GM12874 (cell line): ENCODE results near the gene DVL2.

Experiments
- TF ChIP-seq, protein P1 (sequence below): IDR thresholded peaks from 2 replicates; pipeline ENCODE4 v1.5.1; 2011; ENCODE audit warnings: low read depth, mild to moderate bottlenecking, control low read depth, low read length, moderate library complexity; ENCODE audit not compliant: insufficient read depth

DVL2 gene

DNA sequence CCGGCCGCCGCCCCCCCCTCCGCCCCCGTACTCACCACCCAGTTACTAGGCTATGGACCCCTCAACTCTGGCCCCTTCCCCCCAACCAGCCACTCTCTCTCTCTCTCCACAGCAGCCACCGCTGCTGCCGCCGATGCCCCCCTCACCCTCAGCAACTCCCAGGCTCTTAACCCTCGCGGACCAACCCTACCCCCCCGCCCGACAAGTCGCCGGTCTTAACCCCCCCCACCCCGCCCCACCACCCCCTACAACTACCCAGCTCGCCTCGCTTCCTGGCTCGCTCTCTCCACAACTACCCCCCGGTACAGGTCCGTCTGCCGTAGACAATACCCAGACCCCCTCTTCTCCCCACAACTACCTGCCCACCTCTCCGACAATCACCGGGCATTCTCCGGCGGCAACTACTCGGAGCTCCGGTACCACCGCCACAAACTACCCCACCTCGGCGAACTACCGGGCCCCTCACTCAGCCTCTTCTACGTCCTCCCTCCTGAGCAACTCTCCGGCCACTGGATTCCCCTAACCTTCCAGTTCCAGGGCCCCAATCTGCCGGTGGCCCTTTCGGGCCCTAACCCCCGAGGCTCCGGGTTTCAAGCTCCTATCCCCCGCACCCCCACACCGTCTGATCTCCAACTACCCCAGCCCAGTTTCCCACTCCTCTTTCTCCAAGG, 4.2 kb upstream of the DVL2 start:
- TF ChIP-seq, protein P1, sequence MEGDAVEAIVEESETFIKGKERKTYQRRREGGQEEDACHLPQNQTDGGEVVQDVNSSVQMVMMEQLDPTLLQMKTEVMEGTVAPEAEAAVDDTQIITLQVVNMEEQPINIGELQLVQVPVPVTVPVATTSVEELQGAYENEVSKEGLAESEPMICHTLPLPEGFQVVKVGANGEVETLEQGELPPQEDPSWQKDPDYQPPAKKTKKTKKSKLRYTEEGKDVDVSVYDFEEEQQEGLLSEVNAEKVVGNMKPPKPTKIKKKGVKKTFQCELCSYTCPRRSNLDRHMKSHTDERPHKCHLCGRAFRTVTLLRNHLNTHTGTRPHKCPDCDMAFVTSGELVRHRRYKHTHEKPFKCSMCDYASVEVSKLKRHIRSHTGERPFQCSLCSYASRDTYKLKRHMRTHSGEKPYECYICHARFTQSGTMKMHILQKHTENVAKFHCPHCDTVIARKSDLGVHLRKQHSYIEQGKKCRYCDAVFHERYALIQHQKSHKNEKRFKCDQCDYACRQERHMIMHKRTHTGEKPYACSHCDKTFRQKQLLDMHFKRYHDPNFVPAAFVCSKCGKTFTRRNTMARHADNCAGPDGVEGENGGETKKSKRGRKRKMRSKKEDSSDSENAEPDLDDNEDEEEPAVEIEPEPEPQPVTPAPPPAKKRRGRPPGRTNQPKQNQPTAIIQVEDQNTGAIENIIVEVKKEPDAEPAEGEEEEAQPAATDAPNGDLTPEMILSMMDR: no peak

DNA sequence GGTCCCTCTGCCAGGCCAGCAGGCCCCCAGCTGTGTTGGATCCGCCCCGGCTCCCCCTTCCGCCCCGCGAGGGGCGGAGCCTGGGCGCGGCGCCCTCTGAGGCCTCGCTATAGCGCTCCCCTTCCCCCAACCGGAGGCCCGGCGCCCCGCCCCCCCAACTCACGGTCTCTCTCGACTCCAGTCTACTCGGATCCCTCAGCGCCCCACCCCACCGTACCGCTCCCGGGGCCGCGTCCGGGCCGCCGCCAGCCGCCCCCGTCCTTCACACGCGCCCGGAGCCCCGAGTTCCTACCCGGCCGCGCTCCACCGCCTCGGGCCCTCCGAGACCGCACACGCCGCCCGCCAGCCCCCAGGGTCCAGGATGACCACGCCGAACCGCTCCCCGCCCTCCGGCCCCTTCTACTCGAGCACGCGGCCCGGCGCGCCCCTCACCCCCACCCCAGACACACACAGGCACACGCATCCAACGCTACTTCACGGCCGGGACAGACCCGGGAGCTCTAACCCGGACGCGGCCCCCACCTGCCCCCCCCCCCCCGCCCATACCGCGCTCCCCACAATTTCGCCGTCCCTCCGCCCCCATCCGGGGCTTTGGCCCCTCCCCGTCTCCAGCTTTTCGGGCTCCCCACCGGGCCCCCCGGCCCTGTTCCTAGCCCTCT, 3.6 kb upstream of the DVL2 start:
- TF ChIP-seq, protein P1: no peak

DNA sequence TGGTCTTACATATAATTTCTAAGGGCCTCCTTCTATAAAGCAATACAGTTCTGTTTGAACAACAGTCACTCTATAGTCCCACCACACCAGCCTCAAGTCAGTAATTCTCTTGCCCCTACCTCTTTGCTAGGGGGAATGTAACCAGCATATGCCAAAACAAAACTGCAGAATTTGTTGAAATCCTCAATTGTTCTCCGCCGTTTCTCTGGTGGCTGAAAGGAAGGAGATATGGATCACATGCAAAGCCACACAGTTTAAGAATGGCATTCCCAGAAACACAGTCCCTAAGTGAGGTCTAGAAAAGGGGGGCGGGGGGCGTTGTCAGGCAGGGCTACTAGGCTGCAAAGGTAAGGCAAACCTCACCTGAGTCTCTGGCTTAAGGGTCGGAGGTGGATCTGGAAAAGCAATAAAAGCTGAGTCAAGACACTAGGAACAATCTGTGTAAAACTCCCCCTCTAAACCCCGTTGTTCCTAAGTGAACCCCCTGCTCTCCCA, 3.0 kb upstream of the DVL2 start:
- TF ChIP-seq, protein P1: no peak

DNA sequence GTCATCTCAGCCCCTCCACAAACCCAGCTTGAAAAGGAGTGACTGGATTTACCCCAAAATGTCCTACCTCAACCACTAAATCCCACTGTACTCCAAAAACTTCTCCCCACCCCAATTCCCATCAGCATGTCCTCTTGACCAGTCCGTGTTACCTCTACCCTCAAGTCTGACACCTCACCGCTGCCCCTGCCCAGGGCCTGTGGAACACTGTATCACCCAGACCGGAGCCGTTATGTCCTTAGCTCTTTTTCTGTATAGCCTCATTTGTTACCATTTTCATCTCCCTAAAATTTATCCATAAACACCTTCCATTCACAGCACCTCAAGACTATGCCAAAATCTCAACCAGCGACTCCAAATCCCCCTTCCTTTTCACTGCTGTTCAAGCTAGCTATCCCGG, 2.5 kb upstream of the DVL2 start:
- TF ChIP-seq, protein P1: no peak

DNA sequence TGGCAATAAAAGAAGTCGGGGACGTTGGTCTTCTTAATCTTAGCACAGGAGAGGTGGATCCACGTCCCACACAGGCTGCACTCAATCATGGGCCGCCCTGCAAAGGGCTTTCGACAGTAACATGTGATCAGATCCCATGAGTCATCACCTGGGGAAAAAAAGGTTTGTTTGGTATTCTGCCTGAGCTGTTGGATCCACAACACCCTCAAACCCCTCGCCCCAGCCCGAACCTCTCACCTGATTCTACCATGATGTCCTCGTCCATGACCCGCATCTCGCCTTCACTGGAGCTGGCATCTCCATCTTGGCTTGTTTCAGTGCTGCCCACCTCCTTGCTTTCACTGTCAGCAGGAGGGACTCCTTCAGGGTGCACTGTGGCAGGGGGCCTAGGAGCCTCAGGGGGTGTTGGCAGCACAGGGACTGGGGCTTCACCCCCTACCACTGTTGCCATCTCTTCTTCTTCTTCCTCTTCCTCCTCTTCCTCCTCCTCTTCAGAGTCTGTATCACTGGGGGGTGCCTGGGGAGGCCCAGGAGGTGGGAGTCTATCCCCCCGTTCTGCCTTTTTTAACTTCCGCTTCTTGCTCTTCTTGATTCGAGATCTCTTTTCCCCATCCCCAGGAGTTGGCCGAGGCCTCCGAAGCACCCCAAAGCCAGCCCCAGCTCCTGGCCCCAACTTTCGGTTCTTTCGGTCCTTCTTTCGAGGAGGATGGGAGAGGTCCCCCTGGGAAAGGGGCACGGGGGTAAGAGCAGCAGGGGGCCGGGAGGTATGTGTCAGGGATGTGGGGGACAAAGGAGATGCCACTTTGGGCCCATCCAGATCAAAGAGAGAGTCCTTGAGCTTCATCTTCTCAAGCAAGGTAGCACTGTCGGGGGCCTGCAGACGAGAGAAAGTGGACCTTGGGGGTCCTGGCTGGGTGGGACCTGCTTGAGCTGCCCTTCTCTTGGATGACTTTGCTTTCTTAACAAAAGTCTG, 1.7 kb upstream of the DVL2 start:
- TF ChIP-seq, protein P1: no peak

DNA sequence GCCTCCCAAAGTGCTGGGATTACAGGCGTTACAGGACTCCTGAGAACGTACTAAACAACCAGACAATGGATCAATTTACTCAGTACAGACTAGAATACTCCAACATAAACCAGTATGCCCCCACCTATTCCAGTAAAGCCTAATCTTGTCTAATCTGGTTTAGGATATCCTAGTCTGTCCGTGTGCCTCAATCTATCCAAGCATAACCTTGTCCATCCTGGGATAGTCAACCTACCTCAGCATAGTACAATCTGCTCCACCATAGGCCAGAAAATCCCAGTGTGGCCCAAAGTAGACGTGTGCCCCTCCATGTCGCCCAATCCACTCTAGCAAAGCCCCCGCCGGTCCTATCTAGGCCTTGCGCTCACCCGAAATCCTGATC, 625 bp downstream of the DVL2 start:
- TF ChIP-seq, protein P1: no peak

DNA sequence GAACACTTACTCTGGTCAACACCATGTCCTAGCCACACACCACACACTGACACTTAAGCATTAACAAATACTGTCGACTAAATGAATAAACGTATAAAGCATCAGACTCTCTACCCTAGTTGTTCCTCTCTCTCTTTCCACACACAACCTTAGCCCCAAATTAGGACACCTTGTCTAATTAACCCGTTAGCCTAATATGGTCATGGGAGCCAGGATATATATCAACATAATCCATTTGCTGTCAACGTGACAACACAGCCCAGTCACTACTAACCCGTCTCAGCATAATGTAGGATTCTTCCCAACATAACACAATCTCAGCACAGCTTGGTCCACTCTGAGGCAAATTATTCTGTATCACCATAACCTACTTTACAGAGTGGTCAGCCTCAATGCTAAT, 2.2 kb downstream of the DVL2 start:
- TF ChIP-seq, protein P1: no peak
